GM19468 (cell line): ENCODE data around the gene SASH1.
"Not testable (repeated sequence)": the region's sequence is repeated elsewhere in the genome, so short reads cannot be mapped to it uniquely, and the experiment has no call there.

ENCODE experiments used
- ATAC-seq: cut with Tn5 transposase; IDR thresholded peaks from one replicate; pipeline ENCODE4 v1.9.1; 2021; ENCODE audit warnings: mild to moderate bottlenecking, moderate library complexity, moderate number of reproducible peaks; ENCODE audit not compliant: unreplicated experiment; ENCODE audit errors: extremely low read depth

The SASH1 gene

GRCh38 chr6:148565321-148565926 lies 222.8 kb downstream of the SASH1 start:
- no peak for ATAC-seq

GRCh38 chr6:148565930-148566663 lies 223.5 kb downstream of the SASH1 start:
- no peak for ATAC-seq

GRCh38 chr6:148566664-148567350 lies 224.2 kb downstream of the SASH1 start:
- ATAC-seq: no peak

GRCh38 chr6:148570456-148570855 lies 227.8 kb downstream of the SASH1 start:
- ATAC-seq: no peak

GRCh38 chr6:148572676-148573335 lies 230.2 kb downstream of the SASH1 start:
- ATAC-seq: no peak

GRCh38 chr6:148573922-148574321 lies 231.3 kb downstream of the SASH1 start:
- ATAC-seq: no peak

- ATAC-seq: peak; percentile 63
Measured at GRCh38 chr6:148577687-148578488, 235.2 kb downstream of the SASH1 start.

- no peak for ATAC-seq
Measured at GRCh38 chr6:148578489-148578814, 235.8 kb downstream of the SASH1 start.

- ATAC-seq: no peak
Measured at GRCh38 chr6:148578837-148579565, 236.4 kb downstream of the SASH1 start.

GRCh38 chr6:148580442-148580841 lies 237.8 kb downstream of the SASH1 start:
- no peak for ATAC-seq

GRCh38 chr6:148583631-148584030 lies 241.0 kb downstream of the SASH1 start:
- ATAC-seq: no peak

- not testable (repeated sequence) for ATAC-seq
Measured at GRCh38 chr6:148585641-148586040, 243.0 kb downstream of the SASH1 start.

GRCh38 chr6:148590883-148591282 lies 248.2 kb downstream of the SASH1 start:
- no peak for ATAC-seq

GRCh38 chr6:148591656-148592055 lies 249.0 kb downstream of the SASH1 start:
- no peak for ATAC-seq

GRCh38 chr6:148593130-148593812 lies 250.6 kb downstream of the SASH1 start:
- no peak for ATAC-seq

GRCh38 chr6:148593813-148594170 lies 251.2 kb downstream of the SASH1 start:
- no peak for ATAC-seq

- no peak for ATAC-seq
Measured at GRCh38 chr6:148595550-148595949, 252.9 kb downstream of the SASH1 start.

GRCh38 chr6:148596891-148597455 lies 254.3 kb downstream of the SASH1 start:
- ATAC-seq: no peak

GRCh38 chr6:148598724-148599123 lies 256.1 kb downstream of the SASH1 start:
- ATAC-seq: no peak
